T-cell (primary cell): ENCODE measurements around the gene UNC5C. TPM values are rescaled to one million over a fixed set of nuclear protein-coding genes. Genes with fewer than 3 reads are reported as not detected.

Experiments used
- ATAC-seq, 4 experiments: fragments of 200-7000 bp in 3 of 4; fragments of 150-1000 bp in 1 of 4; cut with Tn5 transposase; replicated peaks in 1 of 4; 1 replicate in 3 of 4; 2 replicates in 1 of 4; pipeline ENCODE4 v1.10.0; 2021; ENCODE audit warnings: moderate library complexity in 3 of 4, mild to moderate bottlenecking in 2 of 4, moderate number of reproducible peaks in 1 of 4
- CTCF ChIA-PET, 2 donors: fragments of 300-600 bp; sonication (Branson Sonifier 250); formaldehyde crosslinking; loops; one replicate each; lab custom pipeline; 2022; ENCODE audit warnings: antibody characterized with exemption in 2 of 2; lab: Charles Lee
- POLR2A ChIA-PET, 2 donors: fragments of 300-600 bp; sonication (Branson Sonifier 250); formaldehyde crosslinking; loops; one replicate each; lab custom pipeline; 2022; ENCODE audit warnings: antibody characterized with exemption in 2 of 2; lab: Charles Lee
- DNase-seq, 35 experiments: peaks; one replicate each; pipeline versions ENCODE4 v3.0.0 to v3.0.0-alpha.2; 2013 to 2023
- H3K27ac ChIP-seq: one replicate; pipeline ENCODE4 v1.5.1; 2013; ENCODE audit warnings: low read length
- H3K27me3 ChIP-seq, 2 experiments: replicated peaks in 1 of 2; 1 replicate in 1 of 2; 2 replicates in 1 of 2; pipeline versions ENCODE4 v1.6.1 to v1.7.0; 2013; ENCODE audit warnings: low read length in 1 of 2, mixed read lengths in 1 of 2; ENCODE audit not compliant: control insufficient read depth in 2 of 2, insufficient read depth in 2 of 2; ENCODE audit errors: extremely low read depth in 1 of 2
- H3K36me3 ChIP-seq, 2 donors: 1 replicate in 1 of 2; 2 replicates in 1 of 2; pipeline versions ENCODE4 v1.6.1 to v1.7.0; 2013; ENCODE audit warnings: low read length in 1 of 2; ENCODE audit not compliant: control insufficient read depth in 2 of 2, insufficient read depth in 1 of 2; ENCODE audit errors: extremely low read depth in 1 of 2
- H3K4me1 ChIP-seq, 2 experiments: 1 replicate in 1 of 2; 2 replicates in 1 of 2; pipeline versions ENCODE4 v1.6.1 to v1.7.0; 2013; ENCODE audit warnings: low read length in 2 of 2, mixed read lengths in 1 of 2; ENCODE audit not compliant: insufficient read depth in 2 of 2, control insufficient read depth in 1 of 2; ENCODE audit errors: extremely low read depth in 1 of 2
- H3K4me3 ChIP-seq, 2 donors: 1 replicate in 1 of 2; 2 replicates in 1 of 2; pipeline versions ENCODE4 v1.5.1 to v1.7.0; 2013; ENCODE audit warnings: mild to moderate bottlenecking in 2 of 2, low read length in 1 of 2, moderate library complexity in 1 of 2; ENCODE audit not compliant: control insufficient read depth in 1 of 2; ENCODE audit errors: extremely low read depth in 1 of 2
- H3K9me3 ChIP-seq: 2 replicates; pipeline ENCODE4 v1.7.0; 2013
- H3K27ac Mint-ChIP-seq, 2 donors: one replicate each; pipeline ENCODE4 v1.8.0; 2020 to 2021; ENCODE audit warnings: mild to moderate bottlenecking in 2 of 2, mixed read lengths in 2 of 2
- H3K27me3 Mint-ChIP-seq, 2 donors: one replicate each; pipeline ENCODE4 v1.8.0; 2021 to 2022; ENCODE audit warnings: mixed read lengths in 2 of 2
- H3K36me3 Mint-ChIP-seq: one replicate; pipeline ENCODE4 v1.8.0; 2021; ENCODE audit warnings: mixed read lengths
- H3K4me1 Mint-ChIP-seq, 3 donors: one replicate each; pipeline ENCODE4 v1.8.0; 2020 to 2022; ENCODE audit warnings: mixed read lengths in 3 of 3, mild to moderate bottlenecking in 1 of 3
- H3K4me3 Mint-ChIP-seq, 3 donors: one replicate each; pipeline ENCODE4 v1.8.0; 2020 to 2022; ENCODE audit warnings: mild to moderate bottlenecking in 3 of 3, mixed read lengths in 3 of 3, moderate library complexity in 3 of 3
- H3K9me3 Mint-ChIP-seq, 3 donors: one replicate each; pipeline ENCODE4 v1.8.0; 2020 to 2022; ENCODE audit warnings: mixed read lengths in 3 of 3
- WGBS: methylation state at CpG from one replicate; pipeline ENCODE4 v1.1.5; 2013; ENCODE audit warnings: missing lambda C conversion rate; ENCODE audit not compliant: insufficient coverage; 5-methylcytosine and 5-hydroxymethylcytosine counted together
- total RNA-seq, 35 experiments: library from RNA in 6 of 35; stranded (reverse) in 6 of 35; fragments of 120-200 nt in 1 of 35; gene quantifications; one replicate each; pipeline versions ENCODE4 v1.2.1 to v1.2.4 and lab custom pipeline; 2013 to 2026

Gene UNC5C
- total RNA-seq, 5 donors from 2014 or later (not counting 1 experiment from before 2014, with no cell fraction given), result not detected

- Histone ChIP-seq H3K4me3 (no peak overlapping the region), H3K36me3 (no peaks in the 10 kb centered on the region), H3K9me3 (no peaks in the 10 kb centered on the region), H3K4me1 (no peaks in the 10 kb centered on the region), H3K27me3 (no peaks in the 10 kb centered on the region), H3K27ac (no peak overlapping the region)
- H3K36me3 Mint-ChIP-seq, result no peaks in the 10 kb centered on the region
- no peaks in the 10 kb centered on the region for H3K4me1 Mint-ChIP-seq
- ChIA-PET POLR2A (no interaction called here), CTCF (no interaction called here)
- H3K27me3 Mint-ChIP-seq, result peaks cover 0 to 3% of the 10 kb centered on the region in 2 donors
- no peaks in the 10 kb centered on the region for H3K9me3 Mint-ChIP-seq
- no CpG with 5 or more reads among the region's 2 CpGs for WGBS
- no peak overlapping the region for H3K27ac Mint-ChIP-seq
- ATAC-seq (no peak), DNase-seq (no peak)
- no peak overlapping the region for H3K4me3 Mint-ChIP-seq
Measured at GRCh38 chr4:95394752-95395306, 153.9 kb downstream of the UNC5C start.

DNA sequence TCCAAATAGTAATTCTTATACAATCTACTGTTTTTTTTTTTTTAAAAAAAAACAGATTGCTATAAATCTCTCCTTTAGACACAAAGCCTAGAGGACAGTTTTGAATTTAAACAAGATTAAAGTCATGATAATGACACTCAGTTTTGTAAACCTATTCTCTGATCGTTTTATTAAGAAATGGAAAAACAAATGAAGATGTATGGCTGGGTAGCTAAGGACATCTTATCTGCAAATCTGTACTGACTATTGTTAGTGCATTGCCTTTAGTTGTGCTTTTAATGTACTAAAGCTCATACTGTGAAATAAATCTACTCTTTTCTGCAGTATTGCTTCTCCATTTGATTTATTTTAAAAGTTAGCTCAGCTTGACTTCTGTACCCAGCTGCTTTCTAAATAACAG, 155.0 kb downstream of the UNC5C start:
- Histone ChIP-seq H3K4me1 (no peaks in the 10 kb centered on the region), H3K36me3 (no peaks in the 10 kb centered on the region), H3K4me3 (no peak overlapping the region), H3K27ac (no peak overlapping the region), H3K9me3 (no peaks in the 10 kb centered on the region), H3K27me3 (no peaks in the 10 kb centered on the region)
- DNase-seq, result no peak
- Mint-ChIP-seq H3K27ac (no peak overlapping the region), H3K36me3 (no peaks in the 10 kb centered on the region), H3K4me3 (no peak overlapping the region), H3K4me1 (no peaks in the 10 kb centered on the region), H3K9me3 (no peaks in the 10 kb centered on the region), H3K27me3 (peaks cover 0 to 3% of the 10 kb centered on the region in 2 donors)
- 40% methylated on average over 1 of the region's 1 CpG for WGBS
- ATAC-seq, result no peak
- ChIA-PET POLR2A (no interaction called here), CTCF (no interaction called here)

DNA sequence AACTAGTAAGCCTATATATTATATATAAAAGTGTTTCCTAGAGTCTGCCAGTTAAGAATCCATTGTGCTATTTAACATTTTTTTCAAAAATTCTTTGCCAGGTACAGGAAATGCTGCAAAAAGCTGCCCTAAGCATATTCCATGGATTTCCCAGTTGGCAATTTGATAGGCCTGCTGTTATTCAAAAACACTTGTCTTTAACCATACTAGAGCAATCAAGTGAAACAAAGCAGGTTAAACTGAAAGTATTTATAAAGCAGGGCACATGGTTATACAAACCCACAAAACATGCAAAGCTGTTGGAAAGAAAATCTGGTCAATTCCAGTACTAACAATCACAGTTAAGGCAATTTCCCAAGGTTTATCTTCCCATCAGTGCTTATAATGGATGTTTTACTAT, 159.9 kb downstream of the UNC5C start:
- no peak overlapping the region for H3K27ac Mint-ChIP-seq
- ChIA-PET POLR2A (no interaction called here), CTCF (no interaction called here)
- Histone ChIP-seq H3K27ac (no peak overlapping the region), H3K4me1 (peaks cover 0 to 4% of the 10 kb centered on the region in 2 experiments), H3K27me3 (no peaks in the 10 kb centered on the region), H3K4me3 (no peak overlapping the region), H3K36me3 (no peaks in the 10 kb centered on the region), H3K9me3 (no peaks in the 10 kb centered on the region)
- H3K4me3 Mint-ChIP-seq, result no peak overlapping the region
- ATAC-seq (no peak), DNase-seq (no peak)
- H3K9me3 Mint-ChIP-seq, result no peaks in the 10 kb centered on the region
- no peaks in the 10 kb centered on the region for H3K27me3 Mint-ChIP-seq
- no peaks in the 10 kb centered on the region for H3K36me3 Mint-ChIP-seq
- H3K4me1 Mint-ChIP-seq, result no peaks in the 10 kb centered on the region

GRCh38 chr4:95387719-95388118, 161.1 kb downstream of the UNC5C start:
- no CpG with 5 or more reads among the region's 1 CpG for WGBS
- Mint-ChIP-seq H3K36me3 (no peaks in the 10 kb centered on the region), H3K9me3 (no peaks in the 10 kb centered on the region), H3K27me3 (no peaks in the 10 kb centered on the region), H3K27ac (no peak overlapping the region), H3K4me1 (no peaks in the 10 kb centered on the region), H3K4me3 (no peak overlapping the region)
- ChIA-PET CTCF (no interaction called here), POLR2A (no interaction called here)
- H3K4me3 ChIP-seq, result no peak overlapping the region
- DNase-seq (no peak), ATAC-seq (no peak)
- no peaks in the 10 kb centered on the region for H3K36me3 ChIP-seq
- no peak overlapping the region for H3K27ac ChIP-seq
- no peaks in the 10 kb centered on the region for H3K27me3 ChIP-seq
- H3K9me3 ChIP-seq, result no peaks in the 10 kb centered on the region
- H3K4me1 ChIP-seq, result peaks cover 0 to 4% of the 10 kb centered on the region in 2 experiments

GRCh38 chr4:95386410-95386809, 162.4 kb downstream of the UNC5C start:
- Histone ChIP-seq H3K4me1 (peaks cover 0 to 4% of the 10 kb centered on the region in 2 experiments), H3K27me3 (no peaks in the 10 kb centered on the region), H3K27ac (no peak overlapping the region), H3K4me3 (no peak overlapping the region), H3K9me3 (no peaks in the 10 kb centered on the region), H3K36me3 (no peaks in the 10 kb centered on the region)
- ChIA-PET CTCF (no interaction called here), POLR2A (no interaction called here)
- Mint-ChIP-seq H3K9me3 (no peaks in the 10 kb centered on the region), H3K27ac (no peak overlapping the region), H3K27me3 (no peaks in the 10 kb centered on the region), H3K36me3 (no peaks in the 10 kb centered on the region), H3K4me1 (no peaks in the 10 kb centered on the region), H3K4me3 (no peak overlapping the region)
- DNase-seq (no peak), ATAC-seq (no peak)
- WGBS, result no CpG with 5 or more reads among the region's 3 CpGs

DNA sequence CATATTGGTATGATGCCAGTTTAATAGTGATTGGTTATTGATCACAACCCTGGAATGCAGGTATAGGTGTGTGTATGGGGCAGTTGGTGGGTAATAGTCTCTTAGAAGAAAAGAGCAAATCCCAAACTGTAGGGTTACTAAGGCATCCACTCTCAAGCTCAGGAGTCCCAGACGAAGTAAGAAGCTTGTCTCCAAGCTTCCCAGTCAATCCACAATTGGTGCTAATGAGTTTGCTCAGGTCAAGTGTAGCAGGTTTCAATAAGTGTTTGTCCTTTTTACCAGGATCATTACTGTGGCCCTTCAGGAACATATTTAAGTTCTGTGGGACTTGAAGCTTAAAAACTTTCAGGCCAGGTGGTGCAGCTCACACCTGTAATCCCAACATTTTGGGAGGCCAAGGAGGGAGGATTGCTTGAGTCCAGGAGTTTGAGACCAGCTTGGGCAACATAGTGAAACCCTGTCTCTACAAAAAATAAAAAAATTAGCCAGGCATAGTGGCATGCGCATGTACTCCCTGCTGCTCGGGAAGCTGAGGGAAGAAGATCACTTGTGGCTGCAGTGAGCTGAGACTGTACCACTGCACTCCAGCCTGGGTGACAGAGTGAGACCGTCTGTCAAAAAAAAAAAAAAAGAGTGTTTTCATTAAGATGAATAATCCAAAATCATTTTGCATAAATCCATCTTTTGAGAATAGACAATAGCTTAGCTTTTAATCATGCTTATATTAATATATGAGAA, 166.8 kb downstream of the UNC5C start:
- H3K27ac ChIP-seq, result no peak overlapping the region
- H3K36me3 ChIP-seq, result no peaks in the 10 kb centered on the region
- H3K4me1 ChIP-seq, result peaks cover 0 to 4% of the 10 kb centered on the region in 2 experiments
- WGBS, result 40% methylated on average over 1 of the region's 4 CpGs
- no peak overlapping the region for H3K27ac Mint-ChIP-seq
- H3K4me3 Mint-ChIP-seq, result no peak overlapping the region
- H3K4me3 ChIP-seq, result no peak overlapping the region
- no peaks in the 10 kb centered on the region for H3K9me3 ChIP-seq
- no peaks in the 10 kb centered on the region for H3K36me3 Mint-ChIP-seq
- H3K27me3 ChIP-seq, result no peaks in the 10 kb centered on the region
- DNase-seq, result no peak
- H3K9me3 Mint-ChIP-seq, result no peaks in the 10 kb centered on the region
- no peaks in the 10 kb centered on the region for H3K27me3 Mint-ChIP-seq
- no peak for ATAC-seq
- POLR2A ChIA-PET, result interaction anchor here in 1 of 2 donors (0.7 kb wide), 1 partner anchor 86 kb away, joined by 3 read pairs; no protein-coding TSS in a partner anchor
- H3K4me1 Mint-ChIP-seq, result no peaks in the 10 kb centered on the region
- CTCF ChIA-PET, result no interaction called here
